HG03469 (cell line): ENCODE measurements around the gene RSPH6A.

Source experiments
- ATAC-seq: cut with Tn5 transposase; IDR thresholded peaks from one replicate; pipeline ENCODE4 v1.9.1; 2021; ENCODE audit warnings: mild to moderate bottlenecking, moderate library complexity, moderate number of reproducible peaks; ENCODE audit not compliant: unreplicated experiment

Gene RSPH6A

GRCh38 chr19:45781214-45782161 lies 33.6 kb downstream of the RSPH6A start:
- no peak for ATAC-seq

- ATAC-seq = no peak
These were observed 34.5 kb downstream of the RSPH6A start for GRCh38 chr19:45780448-45781213.

GRCh38 chr19:45780146-45780447 lies 35.0 kb downstream of the RSPH6A start:
- no peak for ATAC-seq

GRCh38 chr19:45779231-45780145 lies 35.6 kb downstream of the RSPH6A start:
- ATAC-seq = no peak

- no peak for ATAC-seq
These were observed 37.0 kb downstream of the RSPH6A start for GRCh38 chr19:45778010-45778661.

GRCh38 chr19:45777395-45777961 lies 37.6 kb downstream of the RSPH6A start:
- no peak for ATAC-seq

GRCh38 chr19:45774765-45775164 lies 40.3 kb downstream of the RSPH6A start:
- ATAC-seq = no peak

- no peak for ATAC-seq
These were observed 41.7 kb downstream of the RSPH6A start for GRCh38 chr19:45773384-45773783.

GRCh38 chr19:45772912-45773311 lies 42.2 kb downstream of the RSPH6A start:
- no peak for ATAC-seq

- ATAC-seq = no peak
These were observed 42.8 kb downstream of the RSPH6A start for GRCh38 chr19:45772130-45772840.

- ATAC-seq = no peak
These were observed 43.7 kb downstream of the RSPH6A start for GRCh38 chr19:45771311-45771933.

- peak; percentile 34 for ATAC-seq
These were observed 44.7 kb downstream of the RSPH6A start for GRCh38 chr19:45770192-45771101.

GRCh38 chr19:45769821-45770191 lies 45.3 kb downstream of the RSPH6A start:
- ATAC-seq = no peak

- peak; percentile 41 for ATAC-seq
These were observed 45.9 kb downstream of the RSPH6A start, which contains the start of gene SIX5 for GRCh38 chr19:45768984-45769782. Gene SIX5, minus strand, starts transcription at chr19:45769252. Its CDS starts 408 bp downstream, at chr19:45768844.

- ATAC-seq = no peak
These were observed 46.5 kb downstream of the RSPH6A start for GRCh38 chr19:45768655-45768983.

GRCh38 chr19:45767881-45768654 lies 47.0 kb downstream of the RSPH6A start:
- ATAC-seq = no peak
